Uterus (tissue), 2 donors: ENCODE measurements around the gene SPDYE8.
"Not testable (repeated sequence)": the region's sequence is repeated elsewhere in the genome, so short reads cannot be mapped to it uniquely, and the experiment has no call there.

Experiments used
- POLR2A ChIP-seq, 2 donors: fragments of 450-650 bp; IDR thresholded peaks; one replicate each; pipeline ENCODE4 v1.6.1; 2016; ENCODE audit warnings: antibody characterized with exemption in 2 of 2, mild to moderate bottlenecking in 1 of 2, moderate library complexity in 1 of 2
- TF ChIP-seq, protein P1 (sequence below), 4 experiments: fragments of 200-600 bp in 2 of 4; fragments of 450-650 bp in 2 of 4; sonication (generic) in 2 of 4; IDR thresholded peaks; one replicate each; pipeline ENCODE4 v1.5.1; 2016 to 2019; ENCODE audit warnings: antibody characterized with exemption in 4 of 4, mild to moderate bottlenecking in 2 of 4, moderate library complexity in 1 of 4

DNA sequence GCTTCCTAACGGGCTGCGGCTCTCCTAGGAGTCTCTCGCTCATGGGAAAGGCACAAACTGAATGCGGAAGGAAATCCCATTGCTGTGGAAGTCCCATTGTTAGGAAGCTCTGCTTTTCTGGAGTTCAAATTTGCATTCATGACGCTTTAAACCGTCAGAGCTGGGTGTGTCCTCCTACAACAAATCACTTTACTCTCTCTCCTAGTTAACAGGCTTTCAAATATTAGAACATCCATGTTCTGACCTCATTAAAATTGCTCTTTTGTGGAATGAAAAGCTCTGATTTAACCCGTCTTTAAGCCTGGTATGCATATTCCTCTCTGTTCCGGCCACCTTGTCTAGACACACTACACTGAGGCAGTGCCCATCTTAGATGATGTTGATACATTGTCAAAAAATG lies 28.2 kb upstream of the SPDYE8 start, which contains the start of gene SPDYE11:
- TF ChIP-seq, protein P1, sequence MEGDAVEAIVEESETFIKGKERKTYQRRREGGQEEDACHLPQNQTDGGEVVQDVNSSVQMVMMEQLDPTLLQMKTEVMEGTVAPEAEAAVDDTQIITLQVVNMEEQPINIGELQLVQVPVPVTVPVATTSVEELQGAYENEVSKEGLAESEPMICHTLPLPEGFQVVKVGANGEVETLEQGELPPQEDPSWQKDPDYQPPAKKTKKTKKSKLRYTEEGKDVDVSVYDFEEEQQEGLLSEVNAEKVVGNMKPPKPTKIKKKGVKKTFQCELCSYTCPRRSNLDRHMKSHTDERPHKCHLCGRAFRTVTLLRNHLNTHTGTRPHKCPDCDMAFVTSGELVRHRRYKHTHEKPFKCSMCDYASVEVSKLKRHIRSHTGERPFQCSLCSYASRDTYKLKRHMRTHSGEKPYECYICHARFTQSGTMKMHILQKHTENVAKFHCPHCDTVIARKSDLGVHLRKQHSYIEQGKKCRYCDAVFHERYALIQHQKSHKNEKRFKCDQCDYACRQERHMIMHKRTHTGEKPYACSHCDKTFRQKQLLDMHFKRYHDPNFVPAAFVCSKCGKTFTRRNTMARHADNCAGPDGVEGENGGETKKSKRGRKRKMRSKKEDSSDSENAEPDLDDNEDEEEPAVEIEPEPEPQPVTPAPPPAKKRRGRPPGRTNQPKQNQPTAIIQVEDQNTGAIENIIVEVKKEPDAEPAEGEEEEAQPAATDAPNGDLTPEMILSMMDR (IDR thresholded peaks at IDR 0.05) = not testable (repeated sequence)
- not testable (repeated sequence) for TF ChIP-seq POLR2A (IDR thresholded peaks at IDR 0.05)
